Activated CD8-positive, alpha-beta memory T cell treated with anti-CD3 and anti-CD28 coated beads for 24 hours (primary cell): ENCODE measurements around the gene EPHA4.

Experiments
- DNase-seq: peaks from one replicate; pipeline ENCODE4 v3.0.0-alpha.2; 2020

The EPHA4 gene

GRCh38 chr2:221465776-221466175, 106.3 kb downstream of the EPHA4 start:
- DNase-seq: no peak

GRCh38 chr2:221464971-221465370, 107.1 kb downstream of the EPHA4 start:
- DNase-seq: no peak

GRCh38 chr2:221463241-221463896, 108.7 kb downstream of the EPHA4 start:
- no peak for DNase-seq

GRCh38 chr2:221461901-221462300, 110.2 kb downstream of the EPHA4 start:
- DNase-seq: no peak

GRCh38 chr2:221460136-221460535, 112.0 kb downstream of the EPHA4 start:
- no peak for DNase-seq

GRCh38 chr2:221458578-221458977, 113.5 kb downstream of the EPHA4 start:
- DNase-seq: no peak

DNA sequence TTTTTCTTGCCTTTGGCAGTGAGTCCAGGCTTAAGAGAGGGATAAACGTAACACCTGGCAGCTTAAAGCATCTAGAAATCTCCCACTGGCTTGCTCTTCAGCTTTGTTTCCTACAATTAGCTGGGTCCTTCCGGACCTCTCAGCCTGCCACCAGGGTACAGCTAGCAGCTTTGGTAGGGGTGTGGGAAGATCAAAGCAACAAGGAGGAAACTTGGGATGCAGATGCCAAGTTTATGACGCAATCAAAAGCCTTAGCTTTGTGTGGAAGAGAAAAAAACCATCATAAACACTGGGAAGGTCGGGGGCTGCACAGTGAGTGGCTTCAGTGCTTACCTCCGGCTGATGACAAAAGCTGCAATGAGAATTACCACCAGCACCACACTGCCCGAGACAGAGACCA, 116.9 kb downstream of the EPHA4 start:
- DNase-seq: no peak

DNA sequence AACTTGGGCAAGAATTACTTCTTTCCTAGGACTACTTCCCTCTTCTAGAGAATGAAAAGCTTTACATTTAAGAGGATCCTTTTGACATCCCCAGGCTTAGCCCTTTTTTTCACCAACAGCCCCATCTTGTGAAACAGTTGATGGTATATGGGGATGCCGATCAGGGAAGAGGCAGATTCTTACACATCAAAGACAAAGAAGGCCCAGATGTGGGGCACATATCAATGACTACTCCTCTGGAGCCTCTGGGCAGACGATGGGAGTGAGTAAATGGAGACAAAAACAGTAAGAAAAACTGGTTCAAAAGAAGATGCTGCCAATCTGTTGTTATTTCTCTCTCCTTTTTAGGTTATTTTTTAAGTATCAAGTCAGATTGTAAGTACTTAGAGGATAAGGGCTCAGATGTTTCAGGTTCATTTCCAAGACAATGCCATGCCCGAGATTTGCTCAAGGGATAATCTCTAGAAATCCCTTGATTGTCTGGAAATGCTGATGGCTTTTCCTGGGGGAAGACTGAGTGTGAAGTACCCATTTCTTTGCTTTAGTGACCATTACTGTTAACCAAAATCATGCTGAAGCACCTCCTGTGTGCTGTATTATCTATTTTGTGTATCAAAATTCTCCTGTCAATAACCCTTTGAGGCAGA, 117.5 kb downstream of the EPHA4 start:
- no peak for DNase-seq

- DNase-seq: no peak
Measured at GRCh38 chr2:221451862-221452788, 120.0 kb downstream of the EPHA4 start.

DNA sequence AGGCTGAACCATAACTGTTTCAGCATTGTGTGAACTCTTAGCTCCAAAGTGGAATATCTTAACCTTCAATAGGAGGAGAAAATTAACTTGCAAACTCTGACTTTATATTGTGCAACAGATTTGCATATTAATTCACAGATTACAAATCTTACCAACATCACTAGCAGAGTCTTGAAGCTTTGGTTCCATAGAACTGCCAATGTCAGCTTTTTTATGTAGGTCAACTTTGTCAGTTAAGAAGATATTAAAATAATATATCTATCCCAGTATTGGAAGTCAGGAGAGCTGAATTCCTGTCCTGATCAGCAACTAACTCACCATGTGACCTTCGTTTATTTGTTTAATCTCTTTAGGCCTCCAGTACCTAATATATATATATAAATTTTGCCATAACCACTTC, 121.8 kb downstream of the EPHA4 start:
- no peak for DNase-seq

DNA sequence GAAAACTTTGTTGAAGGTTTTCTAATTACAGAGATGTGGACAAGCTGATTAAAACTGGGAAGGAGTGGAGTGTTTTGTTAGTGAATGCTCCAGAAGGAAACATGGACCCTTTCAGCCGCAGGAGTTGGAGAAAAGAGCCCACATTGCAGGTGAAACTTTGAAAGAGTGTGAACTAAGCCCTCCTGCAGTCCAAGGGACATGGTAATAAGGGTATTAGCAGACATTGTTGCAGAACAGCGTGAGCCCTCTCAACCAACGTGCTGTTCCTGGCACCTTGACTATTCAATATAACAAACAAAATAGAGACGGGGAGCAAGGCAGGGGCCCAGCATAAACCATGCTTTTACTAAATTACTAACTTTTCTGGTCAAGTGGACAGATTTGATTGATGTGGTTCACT, 122.7 kb downstream of the EPHA4 start:
- DNase-seq: no peak

DNA sequence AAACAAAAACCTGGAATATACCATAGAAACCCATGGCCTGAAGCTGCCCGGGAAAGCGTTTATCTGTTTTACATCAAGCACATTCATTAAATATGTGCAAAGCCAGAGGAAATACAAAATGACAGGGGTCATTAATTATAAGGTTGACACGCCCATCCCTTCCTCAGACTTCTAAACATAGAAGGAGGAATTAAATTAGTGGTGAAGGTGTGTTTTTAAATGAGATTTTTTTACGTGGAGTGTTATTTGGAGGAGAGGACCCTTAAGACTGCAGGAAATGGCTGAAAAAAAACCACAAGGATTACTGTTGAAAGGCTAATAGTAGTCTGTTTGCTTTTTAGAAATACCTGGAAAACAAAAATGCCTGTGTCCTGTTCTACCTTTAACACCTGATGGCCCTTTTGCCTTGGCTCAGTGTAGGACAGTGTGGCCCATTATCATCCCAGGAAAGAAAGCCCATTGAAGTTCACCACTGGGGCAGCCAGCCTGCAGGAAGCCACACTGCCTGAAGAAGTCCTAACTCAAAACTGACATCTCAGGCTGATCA, 123.2 kb downstream of the EPHA4 start:
- DNase-seq: no peak

- no peak for DNase-seq
Measured at GRCh38 chr2:221448057-221448843, 123.9 kb downstream of the EPHA4 start.

DNA sequence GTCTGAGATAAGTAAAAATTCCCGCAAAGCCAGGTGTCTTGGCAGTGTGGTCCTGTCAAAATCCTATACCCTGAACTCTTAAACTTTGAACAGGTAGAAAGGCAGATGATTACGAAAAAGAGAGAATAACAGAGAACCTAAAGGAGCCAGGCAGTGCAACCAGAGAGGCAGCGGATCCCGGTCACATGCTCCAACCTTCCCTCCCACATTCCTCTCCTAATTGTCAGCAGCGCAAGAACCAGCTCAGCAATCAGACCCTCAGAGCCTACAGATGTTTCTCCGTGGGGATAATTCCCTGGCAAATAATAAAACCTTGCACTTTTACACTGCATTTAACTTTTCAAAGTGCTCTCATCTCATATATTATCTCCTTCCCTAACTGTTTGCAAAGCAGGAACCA, 124.8 kb downstream of the EPHA4 start:
- no peak for DNase-seq

DNA sequence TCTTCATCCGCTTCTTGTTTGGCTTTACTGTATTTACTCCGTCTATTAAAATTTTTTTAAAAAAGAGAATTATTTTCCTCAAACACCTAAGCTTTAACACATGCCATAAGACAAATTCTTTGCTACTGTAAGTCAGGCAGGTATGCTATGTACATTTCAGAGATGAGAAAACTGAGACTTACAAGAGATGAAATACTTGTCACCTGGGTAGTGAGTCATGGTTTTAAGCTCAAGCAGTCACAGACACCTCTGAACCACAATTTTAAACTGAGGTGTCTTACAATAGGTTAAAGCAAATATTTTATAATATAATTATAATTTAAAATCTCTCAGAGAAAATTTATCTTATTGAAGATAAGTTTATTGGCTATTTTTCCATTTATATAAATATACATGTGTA, 126.0 kb downstream of the EPHA4 start:
- no peak for DNase-seq

DNA sequence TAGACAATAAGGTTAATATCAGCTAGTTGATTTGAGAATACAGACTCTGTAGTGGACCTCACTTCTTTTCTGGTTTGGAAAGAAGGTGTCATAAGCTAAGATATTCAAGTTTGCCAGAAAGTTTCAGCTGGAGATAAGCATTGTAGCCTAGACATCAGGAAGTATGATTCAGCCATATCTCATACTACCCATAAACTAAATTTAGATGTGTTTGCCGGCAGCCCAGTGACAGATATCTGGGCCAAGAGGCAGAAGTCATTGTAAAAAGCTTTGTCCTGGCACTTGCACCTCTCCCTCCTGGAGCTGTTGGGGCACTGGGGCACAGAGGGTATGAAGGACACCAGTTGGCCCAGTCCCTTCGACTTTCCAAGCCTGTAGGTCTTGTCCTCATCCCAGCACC, 128.0 kb downstream of the EPHA4 start:
- no peak for DNase-seq

DNA sequence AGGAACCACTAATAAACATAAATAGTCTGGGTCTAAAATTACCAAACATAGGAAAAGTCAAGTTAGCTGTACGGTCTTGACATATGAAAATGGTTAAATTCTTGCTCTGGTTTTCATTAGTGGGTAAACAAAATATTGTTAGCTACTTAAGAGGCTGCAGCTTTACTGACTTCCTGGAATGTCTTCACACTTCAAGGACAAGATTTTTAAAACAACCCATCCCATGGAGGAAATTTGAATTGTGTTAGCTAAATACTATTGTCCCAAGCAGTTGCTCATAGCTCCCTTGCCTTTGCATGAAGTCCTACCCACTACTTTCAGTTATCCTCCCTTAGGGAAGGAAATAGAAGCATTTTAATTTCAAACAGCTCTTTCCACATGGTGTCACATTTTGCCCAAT, 128.5 kb downstream of the EPHA4 start:
- DNase-seq: no peak

- DNase-seq: no peak
Measured at GRCh38 chr2:221442128-221442527, 130.0 kb downstream of the EPHA4 start.

DNA sequence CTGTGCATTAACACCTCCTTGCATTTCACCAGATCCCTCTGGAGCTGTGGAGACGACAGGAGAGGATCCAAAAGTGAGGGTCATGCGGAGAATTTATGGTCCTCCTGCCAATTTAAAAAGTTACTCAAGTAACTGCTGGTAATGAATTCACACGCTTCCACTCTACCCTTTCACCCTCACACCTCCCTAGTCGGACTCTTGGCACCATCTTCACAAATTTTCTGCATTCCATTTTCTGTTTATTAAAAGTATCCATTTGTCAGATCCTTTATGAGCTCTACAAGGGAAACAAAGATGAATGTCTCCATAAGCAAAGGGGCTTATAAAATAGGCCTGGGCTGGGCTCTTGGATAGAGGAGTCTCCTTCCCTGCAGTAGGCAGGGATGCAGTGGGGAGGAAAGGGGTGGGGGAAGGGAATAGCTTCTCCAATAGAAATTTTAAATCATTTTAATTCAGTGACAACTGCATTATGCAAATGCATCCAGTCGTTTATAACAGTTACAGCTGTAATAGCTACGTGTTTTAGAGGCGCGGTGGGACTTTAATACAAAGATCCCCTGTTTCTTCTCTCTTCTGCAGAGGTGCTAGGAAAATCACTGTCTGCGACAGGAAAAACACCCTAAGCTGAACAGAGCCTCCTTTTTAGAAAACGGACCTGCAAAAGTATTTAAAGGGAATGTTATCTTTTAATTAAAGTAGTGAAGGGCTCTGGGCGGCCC, 132.2 kb downstream of the EPHA4 start:
- no peak for DNase-seq

- DNase-seq: no peak
Measured at GRCh38 chr2:221437056-221437455, 135.0 kb downstream of the EPHA4 start.

DNA sequence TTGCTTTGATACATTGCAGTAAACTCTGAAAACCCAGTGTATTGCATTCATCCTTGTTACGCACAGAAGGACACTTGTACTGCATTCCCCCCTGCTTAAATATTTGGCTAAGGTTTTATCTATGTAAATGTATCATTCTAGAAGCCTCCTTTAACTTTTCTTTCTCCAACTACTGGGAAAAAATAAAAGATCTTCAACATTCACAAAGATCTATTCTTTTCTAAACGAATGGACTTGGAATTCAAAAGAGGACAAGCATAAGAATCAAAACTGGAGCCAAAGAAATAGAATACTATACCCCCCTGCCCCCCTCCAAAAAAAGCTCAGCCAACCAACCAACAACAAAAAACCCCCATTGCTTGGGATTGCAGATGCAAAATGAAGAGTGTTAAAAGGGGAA, 136.9 kb downstream of the EPHA4 start:
- DNase-seq: no peak

GRCh38 chr2:221434142-221434541, 138.0 kb downstream of the EPHA4 start:
- no peak for DNase-seq
